ENCODE data around the gene APBB2. TPM values are rescaled to one million over a fixed set of nuclear protein-coding genes. Genes with fewer than 3 reads are reported as not detected.
"Not testable (repeated sequence)": the region's sequence is repeated elsewhere in the genome, so short reads cannot be mapped to it uniquely, and the experiment has no call there.

APBB2 gene
- total and polyA plus RNA-seq, 7 experiments from 2014 or later, result 0.42 to 1.5 (median 0.59) TPM; not detected in 2

- intact Hi-C loops (cut with micrococcal nuclease); H3K36me3 Mint-ChIP-seq; ATAC-seq; H3K9me3 ChIP-seq (ENCODE audit: control insufficient read depth in 2 of 3, low read length in 3 of 3); DNase-seq; H3K4me3 Mint-ChIP-seq; CTCF ChIA-PET; H3K4me1 Mint-ChIP-seq; H3K4me1 ChIP-seq (ENCODE audit: control insufficient read depth in 2 of 2, insufficient read depth in 2 of 2, low read length in 2 of 2); H3K27me3 ChIP-seq (ENCODE audit: control insufficient read depth in 2 of 2, insufficient read depth in 2 of 2, low read length in 2 of 2); H3K27ac Mint-ChIP-seq; H3K4me3 ChIP-seq (ENCODE audit: low read length); H3K27ac ChIP-seq (ENCODE audit: low read depth, low read length); H3K36me3 ChIP-seq (ENCODE audit: control insufficient read depth in 2 of 3, insufficient read depth in 3 of 3, low read length in 3 of 3); POLR2A ChIA-PET; H3K9me3 Mint-ChIP-seq: not testable (repeated sequence)
- peaks cover 4 to 12% (median 8%) of the 10 kb centered on the region in 5 donors for H3K27me3 Mint-ChIP-seq
These were observed 220.0 kb downstream of the APBB2 start for GRCh38 chr4:40994321-40994720.

GRCh38 chr4:40993296-40993693 lies 221.0 kb downstream of the APBB2 start:
- CTCF ChIA-PET, result not testable (repeated sequence)

DNA sequence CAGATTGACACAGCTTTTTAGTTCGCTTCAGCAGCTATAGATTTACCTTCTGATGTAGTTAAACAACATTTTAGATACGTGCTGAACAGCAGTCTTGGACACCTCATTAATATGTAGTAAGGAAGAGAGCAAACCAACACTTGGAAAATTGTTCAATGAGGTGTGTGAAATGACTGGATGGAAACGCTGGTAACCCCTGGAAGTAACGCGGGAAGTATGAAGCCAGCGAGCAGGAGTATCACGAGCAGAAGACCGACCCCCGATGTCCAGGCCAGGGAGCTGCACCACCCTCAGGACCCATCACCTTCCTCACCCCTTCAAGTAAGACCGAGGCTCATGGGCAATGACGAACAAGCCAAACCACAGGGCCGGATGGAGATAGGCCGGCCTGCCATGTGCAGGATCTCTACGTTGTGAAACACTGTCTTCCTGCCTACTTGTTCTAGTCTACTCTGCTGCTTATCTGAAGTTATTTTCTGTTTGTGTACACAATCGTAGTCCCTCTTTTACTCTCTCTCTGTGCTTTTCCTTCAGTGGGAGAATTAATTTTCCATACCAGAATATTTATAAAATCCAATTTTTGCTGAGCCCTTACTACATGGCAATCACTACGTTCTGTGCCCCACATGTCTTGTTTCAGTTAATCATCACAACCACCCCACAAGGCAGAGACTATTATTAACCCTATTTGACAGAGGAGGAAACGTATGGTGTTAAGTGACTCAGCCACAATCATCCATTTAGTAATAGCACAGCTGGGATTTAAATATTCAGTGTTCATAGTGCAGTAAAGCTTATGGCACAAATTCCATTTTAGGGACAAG lies 221.7 kb downstream of the APBB2 start:
- H3K4me1 ChIP-seq (ENCODE audit: control insufficient read depth in 2 of 2, insufficient read depth in 2 of 2, low read length in 2 of 2), result no peaks in the 10 kb centered on the region
- H3K36me3 Mint-ChIP-seq, result no peaks in the 10 kb centered on the region
- peaks cover 0 to 2% (median 0%) of the 10 kb centered on the region in 11 donors for H3K9me3 Mint-ChIP-seq
- H3K27ac Mint-ChIP-seq, result no peak overlapping the region
- ChIA-PET CTCF (no interaction called here), POLR2A (no interaction called here)
- H3K27me3 ChIP-seq (ENCODE audit: control insufficient read depth in 2 of 2, insufficient read depth in 2 of 2, low read length in 2 of 2), result no peaks in the 10 kb centered on the region
- H3K4me3 Mint-ChIP-seq, result no peak overlapping the region
- peaks cover 0 to 5% (median 0%) of the 10 kb centered on the region in 7 donors for H3K4me1 Mint-ChIP-seq
- H3K36me3 ChIP-seq (ENCODE audit: control insufficient read depth in 2 of 3, insufficient read depth in 3 of 3, low read length in 3 of 3), result no peaks in the 10 kb centered on the region
- no peak overlapping the region for H3K4me3 ChIP-seq (ENCODE audit: low read length)
- intact Hi-C loops (cut with micrococcal nuclease), result no loop called here
- DNase-seq, result no peak
- peak; percentile 80 for ATAC-seq
- no peak overlapping the region for H3K27ac ChIP-seq (ENCODE audit: low read depth, low read length)
- H3K9me3 ChIP-seq (ENCODE audit: control insufficient read depth in 2 of 3, low read length in 3 of 3), result no peaks in the 10 kb centered on the region
- peaks cover 4 to 12% (median 8%) of the 10 kb centered on the region in 5 donors for H3K27me3 Mint-ChIP-seq

More at GRCh38 chr4:40993296-40993693, 221.0 kb downstream of the APBB2 start:
- H3K4me1 Mint-ChIP-seq; DNase-seq; H3K27ac ChIP-seq (ENCODE audit: low read depth, low read length); intact Hi-C loops (cut with micrococcal nuclease); H3K4me3 Mint-ChIP-seq; H3K4me1 ChIP-seq (ENCODE audit: control insufficient read depth in 2 of 2, insufficient read depth in 2 of 2, low read length in 2 of 2); H3K4me3 ChIP-seq (ENCODE audit: low read length); H3K9me3 ChIP-seq (ENCODE audit: control insufficient read depth in 2 of 3, low read length in 3 of 3); ATAC-seq; H3K27me3 ChIP-seq (ENCODE audit: control insufficient read depth in 2 of 2, insufficient read depth in 2 of 2, low read length in 2 of 2); H3K27ac Mint-ChIP-seq; POLR2A ChIA-PET; H3K36me3 Mint-ChIP-seq; H3K36me3 ChIP-seq (ENCODE audit: control insufficient read depth in 2 of 3, insufficient read depth in 3 of 3, low read length in 3 of 3); H3K9me3 Mint-ChIP-seq: not testable (repeated sequence)
- H3K27me3 Mint-ChIP-seq, result peaks cover 4 to 12% (median 8%) of the 10 kb centered on the region in 5 donors

GRCh38 chr4:40991908-40992307 lies 222.4 kb downstream of the APBB2 start:
- H3K27ac Mint-ChIP-seq, result no peak overlapping the region
- Histone ChIP-seq H3K4me3 (ENCODE audit: low read length) (no peak overlapping the region), H3K27me3 (ENCODE audit: control insufficient read depth in 2 of 2, insufficient read depth in 2 of 2, low read length in 2 of 2) (no peaks in the 10 kb centered on the region), H3K9me3 (ENCODE audit: control insufficient read depth in 2 of 3, low read length in 3 of 3) (no peaks in the 10 kb centered on the region), H3K27ac (ENCODE audit: low read depth, low read length) (no peak overlapping the region), H3K36me3 (ENCODE audit: control insufficient read depth in 2 of 3, insufficient read depth in 3 of 3, low read length in 3 of 3) (no peaks in the 10 kb centered on the region), H3K4me1 (ENCODE audit: control insufficient read depth in 2 of 2, insufficient read depth in 2 of 2, low read length in 2 of 2) (no peaks in the 10 kb centered on the region)
- no peak overlapping the region for H3K4me3 Mint-ChIP-seq
- H3K9me3 Mint-ChIP-seq, result peaks cover 0 to 2% (median 0%) of the 10 kb centered on the region in 11 donors
- ChIA-PET POLR2A (no interaction called here), CTCF (interaction anchor here (0.6 kb wide), 1 partner anchor 16 kb away, joined by 3 read pairs; no protein-coding TSS in a partner anchor)
- peaks cover 4 to 12% (median 6%) of the 10 kb centered on the region in 5 donors for H3K27me3 Mint-ChIP-seq
- DNase-seq, result no peak
- no peaks in the 10 kb centered on the region for H3K36me3 Mint-ChIP-seq
- intact Hi-C loops (cut with micrococcal nuclease), result no loop called here
- ATAC-seq, result no peak
- H3K4me1 Mint-ChIP-seq, result peaks cover 0 to 5% (median 0%) of the 10 kb centered on the region in 7 donors

- no peak for DNase-seq
- Histone ChIP-seq H3K4me1 (ENCODE audit: control insufficient read depth in 2 of 2, insufficient read depth in 2 of 2, low read length in 2 of 2) (no peaks in the 10 kb centered on the region), H3K9me3 (ENCODE audit: control insufficient read depth in 2 of 3, low read length in 3 of 3) (no peaks in the 10 kb centered on the region), H3K36me3 (ENCODE audit: control insufficient read depth in 2 of 3, insufficient read depth in 3 of 3, low read length in 3 of 3) (no peaks in the 10 kb centered on the region), H3K27me3 (ENCODE audit: control insufficient read depth in 2 of 2, insufficient read depth in 2 of 2, low read length in 2 of 2) (no peaks in the 10 kb centered on the region), H3K27ac (ENCODE audit: low read depth, low read length) (no peak overlapping the region), H3K4me3 (ENCODE audit: low read length) (no peak overlapping the region)
- CTCF ChIA-PET, result no interaction called here
- POLR2A ChIA-PET, result no interaction called here
- H3K4me3 Mint-ChIP-seq, result no peak overlapping the region
- peaks cover 0 to 4% (median 3%) of the 10 kb centered on the region in 5 donors for H3K27me3 Mint-ChIP-seq
- no peak for ATAC-seq
- peaks cover 0 to 2% (median 0%) of the 10 kb centered on the region in 11 donors for H3K9me3 Mint-ChIP-seq
- intact Hi-C loops (cut with micrococcal nuclease), result no loop called here
- H3K36me3 Mint-ChIP-seq, result no peaks in the 10 kb centered on the region
- H3K27ac Mint-ChIP-seq, result no peak overlapping the region
- H3K4me1 Mint-ChIP-seq, result peaks cover 0 to 5% (median 0%) of the 10 kb centered on the region in 7 donors
These were observed 223.5 kb downstream of the APBB2 start for GRCh38 chr4:40990899-40991265.

- no peaks in the 10 kb centered on the region for H3K27me3 ChIP-seq (ENCODE audit: control insufficient read depth in 2 of 2, insufficient read depth in 2 of 2, low read length in 2 of 2)
- intact Hi-C loops (cut with micrococcal nuclease), result no loop called here
- H3K27ac ChIP-seq (ENCODE audit: low read depth, low read length), result no peak overlapping the region
- DNase-seq (no peak), ATAC-seq (peak; percentile 70)
- CTCF ChIA-PET, result no interaction called here
- Mint-ChIP-seq H3K4me3 (no peak overlapping the region), H3K9me3 (peaks cover 0 to 2% (median 0%) of the 10 kb centered on the region in 11 donors), H3K4me1 (peaks cover 0 to 5% (median 0%) of the 10 kb centered on the region in 7 donors), H3K27ac (no peak overlapping the region), H3K36me3 (no peaks in the 10 kb centered on the region), H3K27me3 (peaks cover 0 to 4% (median 0%) of the 10 kb centered on the region in 5 donors)
- H3K36me3 ChIP-seq (ENCODE audit: control insufficient read depth in 2 of 3, insufficient read depth in 3 of 3, low read length in 3 of 3), result no peaks in the 10 kb centered on the region
- POLR2A ChIA-PET, result no interaction called here
- no peaks in the 10 kb centered on the region for H3K4me1 ChIP-seq (ENCODE audit: control insufficient read depth in 2 of 2, insufficient read depth in 2 of 2, low read length in 2 of 2)
- H3K4me3 ChIP-seq (ENCODE audit: low read length), result no peak overlapping the region
- no peaks in the 10 kb centered on the region for H3K9me3 ChIP-seq (ENCODE audit: control insufficient read depth in 2 of 3, low read length in 3 of 3)
These were observed 224.0 kb downstream of the APBB2 start for GRCh38 chr4:40990236-40990898.

All from naive thymus-derived CD4-positive, alpha-beta T cell (primary cell).